Activated CD4-positive, alpha-beta T cell treated with anti-CD3 and anti-CD28 coated beads, Interleukin-2, amount 50 U/mL, for 48 hours (primary cell): Measurements from ENCODE around the gene TMEM130.

Source experiments
- DNase-seq, 2 experiments: peaks; one replicate each; pipeline ENCODE4 v3.0.0-alpha.2; 2020

TMEM130 gene

GRCh38 chr7:98805956-98806838, 63.6 kb downstream of the TMEM130 start:
- DNase-seq, result no peak

- DNase-seq, result no peak
These were observed 67.1 kb downstream of the TMEM130 start for GRCh38 chr7:98802781-98803110.

GRCh38 chr7:98802088-98802780, 67.6 kb downstream of the TMEM130 start:
- peak; percentile 11 to 25 for DNase-seq

GRCh38 chr7:98800996-98801395, 68.8 kb downstream of the TMEM130 start:
- no peak for DNase-seq

GRCh38 chr7:98797150-98797549, 72.7 kb downstream of the TMEM130 start:
- no peak for DNase-seq
